Upper lobe of left lung (tissue), 4 donors: ENCODE data around the gene FDXACB1.
A peak's percentile ranks its signal among the peaks of the same experiment; 100 is the strongest.

Source experiments
- CTCF ChIP-seq, 6 experiments: fragments of 450-650 bp in 4 of 6; fragments of 200-600 bp in 2 of 6; sonication (generic) in 2 of 6; IDR thresholded peaks; one replicate each; pipeline ENCODE4 v1.5.1; 2016 to 2019; ENCODE audit warnings: antibody characterized with exemption in 6 of 6
- EP300 ChIP-seq, 4 donors: sonication (generic); formaldehyde crosslinking; IDR thresholded peaks; one replicate each; pipeline ENCODE4 v1.5.1; 2017; ENCODE audit warnings: antibody characterized with exemption in 4 of 4, control low read depth in 2 of 4
- POLR2A ChIP-seq, 4 donors: fragments of 450-650 bp; IDR thresholded peaks; one replicate each; pipeline ENCODE4 v1.5.1; 2016 to 2017; ENCODE audit warnings: antibody characterized with exemption in 4 of 4, mild to moderate bottlenecking in 2 of 4

GRCh38 chr11:111879637-111879960 lies 634 bp upstream of the FDXACB1 start:
- TF ChIP-seq CTCF (IDR thresholded peaks at IDR 0.05) (no peak), POLR2A (IDR thresholded peaks at IDR 0.05) (peak in 1 of 4 donors; percentile 9), EP300 (IDR thresholded peaks at IDR 0.05) (no peak)
